ENCODE results near the gene ESYT2. TPM values are rescaled to one million over a fixed set of nuclear protein-coding genes. Genes with fewer than 3 reads are reported as not detected.

ESYT2 gene
- total RNA-seq, 1 experiment from 2014 or later, result 59.4 TPM

DNA sequence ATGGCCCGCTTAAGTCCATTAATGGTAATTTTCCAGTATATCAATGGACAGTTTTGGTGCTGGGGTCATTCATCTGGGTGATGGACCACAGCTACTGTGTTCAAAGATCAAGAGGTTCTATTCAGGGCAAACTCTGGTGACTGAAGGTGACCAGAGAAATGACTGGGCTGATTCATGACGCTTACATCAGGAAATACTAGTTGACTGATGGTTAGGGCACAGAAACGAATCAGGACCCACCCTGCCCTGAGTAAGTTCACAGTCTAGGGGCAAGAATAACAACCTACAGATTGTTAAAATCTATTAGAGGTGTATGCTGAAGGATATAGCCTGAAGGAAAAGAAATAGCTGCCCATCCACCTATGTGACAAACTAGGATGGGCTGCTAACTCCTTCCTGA lies 134.3 kb downstream of the ESYT2 start:
- H3K36me3 Mint-ChIP-seq (ENCODE audit: insufficient read depth, unreplicated experiment), result peaks cover 40% of the 10 kb centered on the region
- no peaks in the 10 kb centered on the region for H3K4me1 ChIP-seq
- H3K9me3 Mint-ChIP-seq (ENCODE audit: unreplicated experiment), result no peaks in the 10 kb centered on the region
- no peak overlapping the region for H3K4me3 ChIP-seq (ENCODE audit: low read depth, low read length)
- TF ChIP-seq CTCF (IDR thresholded peaks at IDR 0.05; ENCODE audit: insufficient read depth in 1 of 2, low read depth in 1 of 2, low read length in 1 of 2, severe bottlenecking in 1 of 2, unreplicated experiment in 1 of 2), result no peak
- no peak overlapping the region for H3K4me3 Mint-ChIP-seq (ENCODE audit: unreplicated experiment)
- no peaks in the 10 kb centered on the region for H3K27me3 Mint-ChIP-seq (ENCODE audit: insufficient read depth, unreplicated experiment)
- no peaks in the 10 kb centered on the region for H3K9me3 ChIP-seq
- no peaks in the 10 kb centered on the region for H3K27me3 ChIP-seq (replicated peaks; ENCODE audit: control insufficient read depth, insufficient read depth, low read length)
- BruUV-seq (replicated peaks), result no TSS peak
- ChIA-PET POLR2A (no interaction called here), CTCF (no interaction called here)
- no peaks in the 10 kb centered on the region for H3K36me3 ChIP-seq (ENCODE audit: control insufficient read depth, insufficient read depth, low read length)
- DNase-seq, result no peak
- intact Hi-C loops (cut with micrococcal nuclease; ENCODE audit: unreplicated experiment), result no loop called here
- no peaks in the 10 kb centered on the region for H3K4me1 Mint-ChIP-seq (ENCODE audit: low read depth, unreplicated experiment)
- H3K27ac Mint-ChIP-seq (ENCODE audit: unreplicated experiment), result no peak overlapping the region

- H3K9me3 Mint-ChIP-seq (ENCODE audit: unreplicated experiment), result no peaks in the 10 kb centered on the region
- ChIA-PET CTCF (no interaction called here), POLR2A (interaction anchor here (0.7 kb wide), 1 partner anchor 48 kb away, joined by 3 read pairs; no protein-coding TSS in a partner anchor)
- Histone ChIP-seq H3K27me3 (replicated peaks; ENCODE audit: control insufficient read depth, insufficient read depth, low read length) (no peaks in the 10 kb centered on the region), H3K9me3 (no peaks in the 10 kb centered on the region), H3K4me3 (ENCODE audit: low read depth, low read length) (no peak overlapping the region), H3K4me1 (no peaks in the 10 kb centered on the region), H3K36me3 (ENCODE audit: control insufficient read depth, insufficient read depth, low read length) (no peaks in the 10 kb centered on the region)
- no peak for DNase-seq
- intact Hi-C loops (cut with micrococcal nuclease; ENCODE audit: unreplicated experiment), result no loop called here
- no peak overlapping the region for H3K4me3 Mint-ChIP-seq (ENCODE audit: unreplicated experiment)
- H3K36me3 Mint-ChIP-seq (ENCODE audit: insufficient read depth, unreplicated experiment), result peaks cover 40% of the 10 kb centered on the region
- H3K27me3 Mint-ChIP-seq (ENCODE audit: insufficient read depth, unreplicated experiment), result no peaks in the 10 kb centered on the region
- no peak overlapping the region for H3K27ac Mint-ChIP-seq (ENCODE audit: unreplicated experiment)
- H3K4me1 Mint-ChIP-seq (ENCODE audit: low read depth, unreplicated experiment), result no peaks in the 10 kb centered on the region
- TF ChIP-seq CTCF (IDR thresholded peaks at IDR 0.05; ENCODE audit: insufficient read depth in 1 of 2, low read depth in 1 of 2, low read length in 1 of 2, severe bottlenecking in 1 of 2, unreplicated experiment in 1 of 2), result no peak
- BruUV-seq (replicated peaks), result no TSS peak
These were observed 134.7 kb downstream of the ESYT2 start for GRCh38 chr7:158694650-158695049.

- Histone ChIP-seq H3K36me3 (ENCODE audit: control insufficient read depth, insufficient read depth, low read length) (peaks cover 2% of the 10 kb centered on the region), H3K9me3 (no peaks in the 10 kb centered on the region), H3K4me1 (no peaks in the 10 kb centered on the region), H3K27me3 (replicated peaks; ENCODE audit: control insufficient read depth, insufficient read depth, low read length) (no peaks in the 10 kb centered on the region), H3K4me3 (ENCODE audit: low read depth, low read length) (no peak overlapping the region)
- H3K36me3 Mint-ChIP-seq (ENCODE audit: insufficient read depth, unreplicated experiment), result peaks cover 61% of the 10 kb centered on the region
- TF ChIP-seq CTCF (IDR thresholded peaks at IDR 0.05; ENCODE audit: insufficient read depth in 1 of 2, low read depth in 1 of 2, low read length in 1 of 2, severe bottlenecking in 1 of 2, unreplicated experiment in 1 of 2), result no peak
- H3K27ac Mint-ChIP-seq (ENCODE audit: unreplicated experiment), result no peak overlapping the region
- H3K9me3 Mint-ChIP-seq (ENCODE audit: unreplicated experiment), result no peaks in the 10 kb centered on the region
- no TSS peak for BruUV-seq (replicated peaks)
- H3K27me3 Mint-ChIP-seq (ENCODE audit: insufficient read depth, unreplicated experiment), result no peaks in the 10 kb centered on the region
- POLR2A ChIA-PET, result interaction anchor here (0.6 kb wide), 1 partner anchor 15 kb away, joined by 12 read pairs; no protein-coding TSS in a partner anchor
- H3K4me1 Mint-ChIP-seq (ENCODE audit: low read depth, unreplicated experiment), result no peaks in the 10 kb centered on the region
- DNase-seq, result no peak
- intact Hi-C loops (cut with micrococcal nuclease; ENCODE audit: unreplicated experiment), result no loop called here
- no peak overlapping the region for H3K4me3 Mint-ChIP-seq (ENCODE audit: unreplicated experiment)
- CTCF ChIA-PET, result no interaction called here
These were observed 139.8 kb downstream of the ESYT2 start for GRCh38 chr7:158689488-158689887.

Measured in Caco-2 (cell line).